Upper lobe of right lung (tissue), 1 donor: ENCODE data around the gene PANX1. TPM values are rescaled to one million over a fixed set of nuclear protein-coding genes. Genes with fewer than 3 reads are reported as not detected.

Experiments
- ATAC-seq: fragments of 200-7000 bp; cut with Tn5 transposase; one replicate; pipeline ENCODE4 v1.9.1; 2020; ENCODE audit warnings: mild to moderate bottlenecking, moderate library complexity
- DNase-seq: peaks from one replicate; pipeline ENCODE4 v3.0.0-alpha.2; 2020
- H3K27ac ChIP-seq: fragments of 200-600 bp; one replicate; pipeline ENCODE4 v1.8.0; 2022
- H3K27me3 ChIP-seq: fragments of 200-600 bp; one replicate; pipeline ENCODE4 v1.8.0; 2022; ENCODE audit warnings: mild to moderate bottlenecking
- H3K36me3 ChIP-seq: fragments of 200-600 bp; one replicate; pipeline ENCODE4 v1.8.0; 2022
- H3K4me1 ChIP-seq: fragments of 200-600 bp; one replicate; pipeline ENCODE4 v1.8.0; 2022
- H3K4me3 ChIP-seq: fragments of 200-600 bp; one replicate; pipeline ENCODE4 v1.8.0; 2022; ENCODE audit warnings: mild to moderate bottlenecking
- H3K9me3 ChIP-seq: fragments of 200-600 bp; one replicate; pipeline ENCODE4 v1.8.0; 2022
- intact Hi-C: fragments of 100-400 bp; cut with DNase I; formaldehyde crosslinking; loops from one replicate; pipeline ENCODE4 v1.11.0; 2022
- total RNA-seq: library from RNA; stranded (reverse); fragmentation: NEBNext Ultra II Directional; extraction: Animal tissue kit (Norgen Biotek cat#: 25700); gene quantifications from one replicate; pipeline ENCODE4 v1.2.1, GENCODE V29; 2021
- TF ChIP-seq, protein P1 (sequence below): fragments of 200-600 bp; IDR thresholded peaks from one replicate; pipeline ENCODE4 v1.8.0; 2022; ENCODE audit warnings: antibody characterized with exemption
- donor health status: DM: no; HTN: yes; CAD: no; lungs with severe emphysema.

The PANX1 gene
- total RNA-seq, 1 donor from 2014 or later: 20.0 TPM

GRCh38 chr11:94194712-94195111 lies 66.1 kb downstream of the PANX1 start:
- H3K4me1 ChIP-seq: no peaks in the 10 kb centered on the region
- no peaks in the 10 kb centered on the region for H3K36me3 ChIP-seq
- H3K4me3 ChIP-seq: no peak overlapping the region
- ATAC-seq (no peak), DNase-seq (no peak)
- H3K9me3 ChIP-seq: no peaks in the 10 kb centered on the region
- no peak overlapping the region for H3K27ac ChIP-seq
- H3K27me3 ChIP-seq: no peaks in the 10 kb centered on the region
- intact Hi-C loops: no loop called here
- TF ChIP-seq, protein P1, sequence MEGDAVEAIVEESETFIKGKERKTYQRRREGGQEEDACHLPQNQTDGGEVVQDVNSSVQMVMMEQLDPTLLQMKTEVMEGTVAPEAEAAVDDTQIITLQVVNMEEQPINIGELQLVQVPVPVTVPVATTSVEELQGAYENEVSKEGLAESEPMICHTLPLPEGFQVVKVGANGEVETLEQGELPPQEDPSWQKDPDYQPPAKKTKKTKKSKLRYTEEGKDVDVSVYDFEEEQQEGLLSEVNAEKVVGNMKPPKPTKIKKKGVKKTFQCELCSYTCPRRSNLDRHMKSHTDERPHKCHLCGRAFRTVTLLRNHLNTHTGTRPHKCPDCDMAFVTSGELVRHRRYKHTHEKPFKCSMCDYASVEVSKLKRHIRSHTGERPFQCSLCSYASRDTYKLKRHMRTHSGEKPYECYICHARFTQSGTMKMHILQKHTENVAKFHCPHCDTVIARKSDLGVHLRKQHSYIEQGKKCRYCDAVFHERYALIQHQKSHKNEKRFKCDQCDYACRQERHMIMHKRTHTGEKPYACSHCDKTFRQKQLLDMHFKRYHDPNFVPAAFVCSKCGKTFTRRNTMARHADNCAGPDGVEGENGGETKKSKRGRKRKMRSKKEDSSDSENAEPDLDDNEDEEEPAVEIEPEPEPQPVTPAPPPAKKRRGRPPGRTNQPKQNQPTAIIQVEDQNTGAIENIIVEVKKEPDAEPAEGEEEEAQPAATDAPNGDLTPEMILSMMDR: no peak

DNA sequence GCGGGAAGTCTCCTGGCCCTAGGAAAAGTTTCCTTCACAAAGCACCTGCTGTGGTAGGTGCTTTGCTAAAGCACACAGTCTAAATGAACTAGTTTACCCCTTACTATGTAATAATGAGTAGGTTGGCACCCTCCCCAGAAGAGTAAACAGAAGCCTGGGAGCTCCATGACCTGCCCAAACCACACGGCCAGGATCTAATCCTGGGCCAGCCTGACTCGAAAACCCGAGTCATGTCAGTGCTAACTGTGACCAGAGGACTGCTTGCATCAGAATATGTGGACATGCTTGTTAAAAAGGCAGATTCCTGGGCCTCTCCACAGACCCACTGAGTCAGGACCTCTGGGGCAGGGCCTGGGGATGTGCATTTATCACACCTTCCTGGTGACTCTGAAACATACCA lies 67.7 kb downstream of the PANX1 start:
- ATAC-seq (peak; percentile 30), DNase-seq (no peak)
- Histone ChIP-seq H3K4me3 (no peak overlapping the region), H3K36me3 (no peaks in the 10 kb centered on the region), H3K27me3 (no peaks in the 10 kb centered on the region), H3K9me3 (no peaks in the 10 kb centered on the region), H3K27ac (no peak overlapping the region), H3K4me1 (no peaks in the 10 kb centered on the region)
- intact Hi-C loops: no loop called here
- TF ChIP-seq, protein P1: no peak

GRCh38 chr11:94198718-94199117 lies 70.1 kb downstream of the PANX1 start:
- H3K36me3 ChIP-seq: no peaks in the 10 kb centered on the region
- H3K27ac ChIP-seq: no peak overlapping the region
- H3K4me1 ChIP-seq: no peaks in the 10 kb centered on the region
- no peak overlapping the region for H3K4me3 ChIP-seq
- ATAC-seq (no peak), DNase-seq (no peak)
- TF ChIP-seq, protein P1: no peak
- H3K9me3 ChIP-seq: no peaks in the 10 kb centered on the region
- no peaks in the 10 kb centered on the region for H3K27me3 ChIP-seq
- intact Hi-C loops: no loop called here

DNA sequence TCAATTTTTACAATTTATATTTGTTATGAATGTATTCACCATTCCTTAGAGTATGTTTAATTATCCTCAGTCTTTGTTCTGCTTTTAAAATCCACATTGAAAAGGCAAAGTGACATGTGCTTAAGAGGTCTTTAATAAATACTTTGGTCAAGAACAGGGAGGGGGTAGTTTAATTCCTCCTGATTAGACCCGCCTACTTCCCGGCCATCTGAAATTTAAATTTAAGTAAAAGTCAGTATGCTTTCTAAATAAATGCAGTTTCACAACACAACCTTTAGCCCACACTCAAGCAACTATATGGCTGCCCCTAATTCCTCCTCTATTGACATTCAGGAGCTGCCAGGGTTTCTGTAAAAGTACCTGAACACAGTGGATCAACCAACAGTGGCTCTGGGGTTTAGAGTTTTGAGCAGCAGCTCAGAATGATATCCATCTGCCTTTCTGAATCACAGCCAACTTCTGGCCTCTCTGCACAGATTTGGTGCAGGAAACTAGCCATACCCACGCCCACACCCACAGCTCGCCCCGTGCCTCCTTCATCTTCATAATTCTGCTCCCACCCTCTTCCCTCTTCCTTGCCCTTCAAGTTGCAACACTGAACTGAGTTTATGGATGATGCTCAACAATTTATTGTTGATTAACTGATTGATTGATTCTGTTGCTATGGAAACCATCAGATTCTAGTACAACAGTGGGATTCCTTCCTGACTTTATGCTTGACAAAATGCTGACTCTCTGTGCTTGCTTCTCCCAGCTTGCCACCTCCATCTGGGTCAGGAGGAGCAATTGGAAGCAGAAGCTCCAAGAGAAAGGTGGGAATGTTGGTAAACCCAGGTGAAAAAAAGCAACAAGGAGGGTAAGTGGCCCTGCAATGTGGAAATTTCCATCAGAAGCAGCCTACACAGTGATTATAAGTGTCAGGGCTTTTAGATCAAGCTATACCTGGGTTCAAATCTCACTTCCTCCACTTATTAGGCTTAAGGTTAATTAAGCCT lies 70.8 kb downstream of the PANX1 start:
- no peak overlapping the region for H3K27ac ChIP-seq
- TF ChIP-seq, protein P1: no peak
- ATAC-seq: no peak

GRCh38 chr11:94201004-94201465 lies 72.4 kb downstream of the PANX1 start:
- no peak for DNase-seq
- intact Hi-C loops: no loop called here
- H3K4me3 ChIP-seq: no peak overlapping the region

More for the DNA sequence above, 70.8 kb downstream of the PANX1 start:
- H3K36me3 ChIP-seq: no peaks in the 10 kb centered on the region
- no peaks in the 10 kb centered on the region for H3K4me1 ChIP-seq
- H3K9me3 ChIP-seq: no peaks in the 10 kb centered on the region
- H3K27me3 ChIP-seq: no peaks in the 10 kb centered on the region
- DNase-seq: no peak
- intact Hi-C loops: no loop called here
- H3K4me3 ChIP-seq: no peak overlapping the region

More at GRCh38 chr11:94201004-94201465, 72.4 kb downstream of the PANX1 start:
- no peaks in the 10 kb centered on the region for H3K36me3 ChIP-seq
- H3K27me3 ChIP-seq: no peaks in the 10 kb centered on the region
- no peak overlapping the region for H3K27ac ChIP-seq
- ATAC-seq: peak; percentile 24
- TF ChIP-seq, protein P1: no peak
- H3K9me3 ChIP-seq: no peaks in the 10 kb centered on the region
- no peaks in the 10 kb centered on the region for H3K4me1 ChIP-seq
